Measurements from ENCODE around the gene CIPC. TPM values are rescaled to one million over a fixed set of nuclear protein-coding genes. Genes with fewer than 3 reads are reported as not detected.

The CIPC gene
- 4.6 and 5.0 TPM in 2 replicates for total RNA-seq

GRCh38 chr14:77097700-77098528 is at the start of gene CIPC:
TSS of gene CIPC (plus strand) at chr14:77098258. CDS start at chr14:77105709, 7,451 bp downstream.

GRCh38 chr14:77141214-77142004 is 43.4 kb downstream of the CIPC start, which contains the start of gene ZDHHC22:
TSS of gene ZDHHC22 (minus strand) at chr14:77141791. CDS start at chr14:77139738, 2,053 bp downstream.

Other genes starting within 250 kb of the CIPC start
- gene IRF2BPL, start 69.5 kb upstream of the CIPC start, total RNA-seq, result 25.5 and 29.5 TPM in 2 replicates
- gene ZDHHC22, start 43.5 kb downstream of the CIPC start, total RNA-seq, result not detected in 2 replicates
- gene TMEM63C, start 83.5 kb downstream of the CIPC start, total RNA-seq, result 0.32 TPM in 1 of 2 replicates, not detected in the other
- gene NGB, start 172.9 kb downstream of the CIPC start, total RNA-seq, result not detected in 2 replicates
- gene POMT2, start 222.6 kb downstream of the CIPC start, total RNA-seq, result 4.7 and 5.9 TPM in 2 replicates
- gene GSTZ1, start 222.8 kb downstream of the CIPC start, total RNA-seq, result 17.5 and 30.3 TPM in 2 replicates

Data from bronchial smooth muscle cell (primary cell).